ENCODE data around the gene HEATR5A. TPM values are rescaled to one million over a fixed set of nuclear protein-coding genes. Genes with fewer than 3 reads are reported as not detected.
"Not testable (repeated sequence)": the region's sequence is repeated elsewhere in the genome, so short reads cannot be mapped to it uniquely, and the experiment has no call there.

The HEATR5A gene
- total and polyA plus RNA-seq, 10 donors: 4.4 to 52.2 (median 33.3) TPM

DNA sequence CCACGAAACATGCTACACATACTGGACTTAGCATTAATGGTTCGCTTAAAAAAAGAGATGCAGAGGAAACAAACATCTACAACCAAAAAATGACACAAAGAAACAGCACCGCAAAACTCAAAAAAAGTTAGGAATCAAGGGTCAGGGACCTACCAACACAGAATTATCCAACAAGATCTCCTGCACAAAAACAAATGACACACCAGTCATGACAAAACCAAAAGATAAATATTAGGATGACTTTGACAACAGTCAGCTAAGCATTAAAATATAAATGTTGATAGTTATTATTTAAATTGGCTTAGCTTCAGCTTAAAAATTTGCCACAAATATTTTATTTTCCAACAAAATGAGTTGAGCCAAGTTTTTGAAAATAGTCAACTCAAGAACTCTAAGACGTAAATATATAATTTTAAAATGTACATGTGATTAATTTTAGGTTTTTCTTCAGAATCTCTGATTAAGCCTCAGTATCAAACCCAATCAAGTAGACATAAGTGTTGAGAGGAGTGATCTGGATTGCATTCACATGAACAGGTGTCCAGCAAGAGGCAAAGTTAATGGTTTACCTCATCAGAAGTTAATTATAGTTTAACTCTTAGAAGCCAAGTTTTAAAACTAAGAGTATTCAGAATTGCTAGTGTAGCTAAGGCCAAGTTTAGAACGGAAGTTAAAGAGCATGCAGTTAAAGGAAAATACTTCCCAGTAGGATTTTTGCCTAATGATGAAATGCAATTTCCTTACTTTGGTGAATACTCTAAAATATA, 79.9 kb downstream of the HEATR5A start:
- Histone ChIP-seq H3K9me3 (no peaks in the 10 kb centered on the region), H3K4me1 (no peaks in the 10 kb centered on the region), H3K36me3 (peaks cover 0 to 100% (median 23%) of the 10 kb centered on the region in 6 donors), H3K4me3 (no peak overlapping the region), H3K27ac (no peak overlapping the region), H3K27me3 (replicated peaks in 1 of 7) (no peaks in the 10 kb centered on the region)
- WGBS, 5 donors: 90 to 94% (median 93%) methylated on average over 5 of the region's 5 CpGs
- TF ChIP-seq CTCF (IDR thresholded peaks at IDR 0.05 in 8 of 11, conservative IDR thresholded peaks at IDR 0.05 in 3 of 11) (no peak), POLR2A (IDR thresholded peaks at IDR 0.05) (no peak), POLR2AphosphoS5 (IDR thresholded peaks at IDR 0.05) (no peak)
- intact Hi-C loops (cut with DNase I; ENCODE audit: low total_unique reads): no loop called here
- no peak for DNase-seq

GRCh38 chr14:31339743-31340142, 80.6 kb downstream of the HEATR5A start:
- Histone ChIP-seq H3K4me1 (no peaks in the 10 kb centered on the region), H3K9me3 (no peaks in the 10 kb centered on the region), H3K4me3 (no peak overlapping the region), H3K27me3 (replicated peaks in 1 of 7) (no peaks in the 10 kb centered on the region), H3K27ac (no peak overlapping the region), H3K36me3 (peaks cover 0 to 100% (median 23%) of the 10 kb centered on the region in 6 donors)
- intact Hi-C loops (cut with DNase I; ENCODE audit: low total_unique reads): no loop called here
- TF ChIP-seq POLR2AphosphoS5 (IDR thresholded peaks at IDR 0.05) (no peak), POLR2A (IDR thresholded peaks at IDR 0.05) (no peak), CTCF (IDR thresholded peaks at IDR 0.05 in 8 of 11, conservative IDR thresholded peaks at IDR 0.05 in 3 of 11) (no peak)
- DNase-seq: no peak

GRCh38 chr14:31337331-31337730, 83.0 kb downstream of the HEATR5A start:
- H3K27me3 ChIP-seq (replicated peaks in 1 of 7): no peaks in the 10 kb centered on the region
- no peak for DNase-seq
- intact Hi-C loops (cut with DNase I; ENCODE audit: low total_unique reads): no loop called here
- no peaks in the 10 kb centered on the region for H3K4me1 ChIP-seq
- no peaks in the 10 kb centered on the region for H3K9me3 ChIP-seq
- WGBS, 5 donors: 84 to 98% (median 93%) methylated on average over 2 of the region's 2 CpGs
- H3K36me3 ChIP-seq: peaks cover 0 to 100% (median 19%) of the 10 kb centered on the region in 6 donors
- H3K4me3 ChIP-seq: no peak overlapping the region
- no peak overlapping the region for H3K27ac ChIP-seq
- TF ChIP-seq POLR2A (IDR thresholded peaks at IDR 0.05) (no peak), CTCF (IDR thresholded peaks at IDR 0.05 in 8 of 11, conservative IDR thresholded peaks at IDR 0.05 in 3 of 11) (no peak), POLR2AphosphoS5 (IDR thresholded peaks at IDR 0.05) (no peak)

DNA sequence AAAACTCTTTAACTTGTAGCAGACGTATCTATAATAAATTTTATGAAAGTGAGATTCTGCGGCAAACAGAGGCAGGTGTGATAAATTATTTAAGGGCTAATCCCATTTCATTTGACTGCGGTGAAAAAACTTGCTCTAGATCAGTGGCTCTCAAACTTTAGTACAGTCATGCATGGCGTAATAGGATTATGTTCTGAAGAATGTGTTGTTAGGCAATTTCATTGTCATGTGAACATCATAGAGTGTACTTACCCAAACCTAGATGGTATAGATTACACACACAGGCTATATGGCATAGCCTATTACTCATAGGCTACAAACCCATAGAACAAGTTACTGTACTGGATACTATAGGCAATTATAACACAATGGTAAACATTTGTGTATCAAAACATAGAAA, 83.7 kb downstream of the HEATR5A start:
- no peak for TF ChIP-seq CTCF (IDR thresholded peaks at IDR 0.05 in 8 of 11, conservative IDR thresholded peaks at IDR 0.05 in 3 of 11)
- TF ChIP-seq POLR2A (IDR thresholded peaks at IDR 0.05): no peak
- TF ChIP-seq POLR2AphosphoS5 (IDR thresholded peaks at IDR 0.05): no peak
- intact Hi-C loops (cut with DNase I; ENCODE audit: low total_unique reads): no loop called here

DNA sequence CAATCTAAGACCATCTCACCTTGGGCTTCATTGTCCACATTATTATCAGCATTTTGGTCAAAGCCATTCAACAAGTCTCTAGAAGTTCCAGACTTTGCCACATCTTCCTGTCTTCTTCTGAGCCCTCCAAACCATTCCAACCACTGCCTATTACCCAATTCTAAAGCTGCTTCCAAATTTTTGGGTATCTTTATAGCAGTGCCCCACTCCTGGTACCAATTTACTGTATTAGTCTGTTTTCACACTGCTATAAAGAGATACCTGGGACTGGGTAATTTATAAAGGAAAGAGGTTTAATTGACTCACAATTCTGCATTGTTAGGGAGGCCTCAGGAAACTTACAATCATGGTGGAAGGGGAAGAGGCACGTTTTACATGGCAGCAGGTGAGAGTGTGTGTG, 89.0 kb downstream of the HEATR5A start:
- Histone ChIP-seq H3K9me3 (peaks cover 0 to 34% (median 28%) of the 10 kb centered on the region in 8 donors), H3K36me3 (peaks cover 0 to 88% (median 23%) of the 10 kb centered on the region in 6 donors)
- DNase-seq; H3K27ac ChIP-seq; H3K27me3 ChIP-seq (replicated peaks in 1 of 7); H3K4me3 ChIP-seq; H3K4me1 ChIP-seq; intact Hi-C loops (cut with DNase I; ENCODE audit: low total_unique reads): not testable (repeated sequence)
- WGBS, 5 donors: 79 to 100% (median 87%) methylated on average over 1 of the region's 1 CpG

More for the DNA sequence above, 83.7 kb downstream of the HEATR5A start:
- H3K36me3 ChIP-seq: peaks cover 0 to 100% (median 19%) of the 10 kb centered on the region in 6 donors
- no peaks in the 10 kb centered on the region for H3K27me3 ChIP-seq (replicated peaks in 1 of 7)
- H3K27ac ChIP-seq: no peak overlapping the region
- WGBS, 5 donors: 84 to 96% (median 90%) methylated on average over 4 of the region's 4 CpGs
- DNase-seq: no peak
- no peak overlapping the region for H3K4me3 ChIP-seq
- no peaks in the 10 kb centered on the region for H3K4me1 ChIP-seq
- H3K9me3 ChIP-seq: peaks cover 0 to 5% (median 3%) of the 10 kb centered on the region in 8 donors

GRCh38 chr14:31329876-31330521, 90.4 kb downstream of the HEATR5A start:
- H3K36me3 ChIP-seq: peaks cover 0 to 75% (median 23%) of the 10 kb centered on the region in 6 donors
- 96 to 99% (median 97%) methylated on average over 5 to 8 of the region's 8 CpGs for WGBS, 5 donors
- H3K27ac ChIP-seq; H3K27me3 ChIP-seq (replicated peaks in 1 of 7); H3K4me3 ChIP-seq; intact Hi-C loops (cut with DNase I; ENCODE audit: low total_unique reads); H3K4me1 ChIP-seq; DNase-seq: not testable (repeated sequence)
- H3K9me3 ChIP-seq: peaks cover 0 to 34% (median 28%) of the 10 kb centered on the region in 8 donors
